NOMO-1 treated with dmso at 0.1 percent for 144 hours (cell line): ENCODE results near the gene KRTAP25-1.

Experiments
- DNase-seq: peaks from one replicate; lab custom pipeline; 2025; ENCODE audit not compliant: unreplicated experiment; lab: John Stamatoyannopoulos, UW

The KRTAP25-1 gene

GRCh38 chr21:30249936-30250335, 39.4 kb downstream of the KRTAP25-1 start:
- no peak for DNase-seq

DNA sequence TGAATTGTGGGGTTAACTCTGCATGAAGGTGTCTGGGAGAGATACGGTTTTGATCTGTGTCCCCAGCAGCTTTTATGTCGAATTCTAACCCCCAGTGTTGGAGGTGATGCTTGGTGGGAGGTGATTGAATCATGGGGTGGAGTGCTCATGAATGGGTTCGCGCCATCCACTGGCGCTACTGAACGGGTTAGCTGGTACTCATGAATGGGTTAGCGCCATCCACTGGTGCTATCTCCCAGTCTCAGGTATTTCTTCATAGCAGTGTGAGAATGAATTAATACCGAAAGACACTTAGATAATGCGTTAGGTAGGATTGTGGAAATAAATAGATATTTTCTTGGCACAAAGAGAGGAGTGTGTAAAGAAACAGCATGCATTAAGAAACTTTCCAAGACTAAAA, 40.5 kb downstream of the KRTAP25-1 start:
- DNase-seq, result no peak

DNA sequence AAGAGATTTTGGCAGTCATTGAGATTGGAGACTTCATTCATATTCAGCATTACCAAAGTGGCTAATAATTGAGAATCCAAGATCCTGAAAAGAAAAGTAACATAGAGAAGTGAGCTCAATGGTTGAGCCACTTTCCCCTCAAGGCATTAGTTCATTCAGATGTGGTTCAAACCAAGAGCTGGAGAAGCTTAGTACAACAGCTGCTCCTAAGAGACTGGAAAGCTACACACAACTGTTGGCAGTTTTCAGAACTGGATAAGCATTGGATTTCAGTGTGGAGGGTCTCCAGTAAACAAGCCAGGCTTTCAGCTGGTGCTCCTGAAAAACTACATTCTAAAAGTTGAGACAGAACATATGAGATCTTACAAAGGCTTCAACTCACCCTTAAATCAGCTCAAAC, 44.3 kb downstream of the KRTAP25-1 start:
- DNase-seq, result no peak

DNA sequence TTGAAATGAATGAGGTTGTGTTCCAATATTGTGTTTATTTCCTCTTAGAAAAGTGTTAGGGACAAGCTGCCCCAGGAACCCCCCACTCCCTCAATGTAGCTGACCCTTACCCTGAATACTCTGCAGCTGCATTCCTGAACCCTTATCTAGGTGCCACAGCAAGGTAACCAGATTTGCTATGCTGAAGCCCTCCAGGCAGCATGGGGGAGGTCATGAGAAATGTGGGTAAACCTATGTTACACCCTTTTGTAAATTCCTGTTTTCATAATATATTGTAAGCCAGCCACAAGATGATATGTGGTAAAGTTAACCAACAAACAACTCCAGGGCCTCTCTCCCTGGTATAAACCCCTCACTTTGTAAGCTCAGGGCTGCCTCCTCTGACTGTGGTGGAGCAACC, 45.6 kb downstream of the KRTAP25-1 start:
- DNase-seq, result no peak

DNA sequence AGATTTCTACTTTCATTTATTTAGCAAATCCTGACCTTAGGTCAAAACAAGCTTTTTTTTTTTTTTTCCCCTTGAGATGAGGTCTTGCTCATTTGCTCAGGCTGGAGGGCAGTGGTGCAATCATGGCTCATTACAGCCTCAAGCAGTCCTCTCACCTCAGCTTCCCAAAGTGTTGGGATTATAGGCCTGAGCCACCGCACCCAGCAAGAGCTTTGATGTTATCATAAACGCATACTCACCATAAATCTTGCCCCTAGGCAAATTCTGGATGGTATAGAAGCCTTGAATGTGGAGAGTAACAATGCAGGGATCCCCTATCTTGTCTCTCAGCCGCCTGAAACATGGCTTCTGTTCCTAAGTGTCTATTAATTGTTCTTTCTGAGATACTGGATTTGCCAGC, 48.7 kb downstream of the KRTAP25-1 start:
- DNase-seq, result no peak
